ENCODE data around the gene APCDD1.

DNA sequence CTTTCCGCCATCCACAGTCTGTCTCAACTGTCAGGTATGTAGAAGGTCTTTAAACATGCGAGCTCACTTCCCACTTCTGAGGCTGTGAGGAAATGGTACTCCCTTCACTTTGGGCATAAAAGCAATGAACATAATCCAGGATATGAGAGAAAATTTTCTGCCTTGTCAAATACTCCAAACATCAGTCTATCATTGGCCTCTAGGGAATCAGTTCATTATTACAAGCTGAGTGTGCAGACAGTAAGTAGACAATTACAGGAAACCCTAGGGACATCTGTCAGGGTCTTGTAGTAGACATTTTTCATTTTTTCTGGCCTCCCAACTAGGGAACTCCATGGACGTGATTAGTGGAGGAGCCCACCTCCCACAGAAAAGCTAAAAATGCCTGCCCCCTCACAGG, 13.6 kb upstream of the APCDD1 start:
- TF ChIP-seq POLR2AphosphoS5 (IDR thresholded peaks at IDR 0.05; ENCODE audit: low read depth), result no peak
- TF ChIP-seq, protein P1, sequence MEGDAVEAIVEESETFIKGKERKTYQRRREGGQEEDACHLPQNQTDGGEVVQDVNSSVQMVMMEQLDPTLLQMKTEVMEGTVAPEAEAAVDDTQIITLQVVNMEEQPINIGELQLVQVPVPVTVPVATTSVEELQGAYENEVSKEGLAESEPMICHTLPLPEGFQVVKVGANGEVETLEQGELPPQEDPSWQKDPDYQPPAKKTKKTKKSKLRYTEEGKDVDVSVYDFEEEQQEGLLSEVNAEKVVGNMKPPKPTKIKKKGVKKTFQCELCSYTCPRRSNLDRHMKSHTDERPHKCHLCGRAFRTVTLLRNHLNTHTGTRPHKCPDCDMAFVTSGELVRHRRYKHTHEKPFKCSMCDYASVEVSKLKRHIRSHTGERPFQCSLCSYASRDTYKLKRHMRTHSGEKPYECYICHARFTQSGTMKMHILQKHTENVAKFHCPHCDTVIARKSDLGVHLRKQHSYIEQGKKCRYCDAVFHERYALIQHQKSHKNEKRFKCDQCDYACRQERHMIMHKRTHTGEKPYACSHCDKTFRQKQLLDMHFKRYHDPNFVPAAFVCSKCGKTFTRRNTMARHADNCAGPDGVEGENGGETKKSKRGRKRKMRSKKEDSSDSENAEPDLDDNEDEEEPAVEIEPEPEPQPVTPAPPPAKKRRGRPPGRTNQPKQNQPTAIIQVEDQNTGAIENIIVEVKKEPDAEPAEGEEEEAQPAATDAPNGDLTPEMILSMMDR (conservative IDR thresholded peaks at IDR 0.05; ENCODE audit: low read depth in 2 of 2), result no peak
- no peak for TF ChIP-seq EZH2phosphoT487 (IDR thresholded peaks at IDR 0.05; ENCODE audit: unreplicated experiment)
- no peak for TF ChIP-seq EZH2 (IDR thresholded peaks at IDR 0.05; ENCODE audit: low read depth, unreplicated experiment)
- no peak for TF ChIP-seq JUNB (IDR thresholded peaks at IDR 0.05; ENCODE audit: unreplicated experiment)
- TF ChIP-seq, protein P2, sequence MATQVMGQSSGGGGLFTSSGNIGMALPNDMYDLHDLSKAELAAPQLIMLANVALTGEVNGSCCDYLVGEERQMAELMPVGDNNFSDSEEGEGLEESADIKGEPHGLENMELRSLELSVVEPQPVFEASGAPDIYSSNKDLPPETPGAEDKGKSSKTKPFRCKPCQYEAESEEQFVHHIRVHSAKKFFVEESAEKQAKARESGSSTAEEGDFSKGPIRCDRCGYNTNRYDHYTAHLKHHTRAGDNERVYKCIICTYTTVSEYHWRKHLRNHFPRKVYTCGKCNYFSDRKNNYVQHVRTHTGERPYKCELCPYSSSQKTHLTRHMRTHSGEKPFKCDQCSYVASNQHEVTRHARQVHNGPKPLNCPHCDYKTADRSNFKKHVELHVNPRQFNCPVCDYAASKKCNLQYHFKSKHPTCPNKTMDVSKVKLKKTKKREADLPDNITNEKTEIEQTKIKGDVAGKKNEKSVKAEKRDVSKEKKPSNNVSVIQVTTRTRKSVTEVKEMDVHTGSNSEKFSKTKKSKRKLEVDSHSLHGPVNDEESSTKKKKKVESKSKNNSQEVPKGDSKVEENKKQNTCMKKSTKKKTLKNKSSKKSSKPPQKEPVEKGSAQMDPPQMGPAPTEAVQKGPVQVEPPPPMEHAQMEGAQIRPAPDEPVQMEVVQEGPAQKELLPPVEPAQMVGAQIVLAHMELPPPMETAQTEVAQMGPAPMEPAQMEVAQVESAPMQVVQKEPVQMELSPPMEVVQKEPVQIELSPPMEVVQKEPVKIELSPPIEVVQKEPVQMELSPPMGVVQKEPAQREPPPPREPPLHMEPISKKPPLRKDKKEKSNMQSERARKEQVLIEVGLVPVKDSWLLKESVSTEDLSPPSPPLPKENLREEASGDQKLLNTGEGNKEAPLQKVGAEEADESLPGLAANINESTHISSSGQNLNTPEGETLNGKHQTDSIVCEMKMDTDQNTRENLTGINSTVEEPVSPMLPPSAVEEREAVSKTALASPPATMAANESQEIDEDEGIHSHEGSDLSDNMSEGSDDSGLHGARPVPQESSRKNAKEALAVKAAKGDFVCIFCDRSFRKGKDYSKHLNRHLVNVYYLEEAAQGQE (IDR thresholded peaks at IDR 0.05; ENCODE audit: unreplicated experiment), result no peak
- TF ChIP-seq CREB1 (CRISPR knock-in tag; IDR thresholded peaks at IDR 0.05; ENCODE audit: low read depth), result no peak
- TF ChIP-seq, protein P3, sequence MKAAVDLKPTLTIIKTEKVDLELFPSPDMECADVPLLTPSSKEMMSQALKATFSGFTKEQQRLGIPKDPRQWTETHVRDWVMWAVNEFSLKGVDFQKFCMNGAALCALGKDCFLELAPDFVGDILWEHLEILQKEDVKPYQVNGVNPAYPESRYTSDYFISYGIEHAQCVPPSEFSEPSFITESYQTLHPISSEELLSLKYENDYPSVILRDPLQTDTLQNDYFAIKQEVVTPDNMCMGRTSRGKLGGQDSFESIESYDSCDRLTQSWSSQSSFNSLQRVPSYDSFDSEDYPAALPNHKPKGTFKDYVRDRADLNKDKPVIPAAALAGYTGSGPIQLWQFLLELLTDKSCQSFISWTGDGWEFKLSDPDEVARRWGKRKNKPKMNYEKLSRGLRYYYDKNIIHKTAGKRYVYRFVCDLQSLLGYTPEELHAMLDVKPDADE (IDR thresholded peaks at IDR 0.05), result no peak

Measured in GM23338 (cell line).